Subcutaneous adipose tissue (tissue), 4 donors: ENCODE measurements around the gene CENPV. TPM values are rescaled to one million over a fixed set of nuclear protein-coding genes. Genes with fewer than 3 reads are reported as not detected.

Experiments used
- CTCF ChIP-seq: fragments of 450-650 bp; IDR thresholded peaks from one replicate; pipeline ENCODE4 v1.5.1; 2016; ENCODE audit warnings: low read depth, mild to moderate bottlenecking, control low read depth, antibody characterized with exemption, moderate library complexity
- total RNA-seq, 4 donors: library from RNA; depleted of rRNA; stranded (reverse); fragments of >200 nt; gene quantifications; one replicate each; pipeline ENCODE4 v1.1.0, GENCODE V29; 2016

CENPV gene
- total RNA-seq, 4 donors from 2014 or later: 1.8 to 14.7 (median 9.3) TPM

GRCh38 chr17:16319969-16320368 lies 33.3 kb downstream of the CENPV start:
- TF ChIP-seq CTCF: no peak

GRCh38 chr17:16314859-16315258 lies 38.4 kb downstream of the CENPV start:
- TF ChIP-seq CTCF: no peak

GRCh38 chr17:16314189-16314588 lies 39.1 kb downstream of the CENPV start:
- TF ChIP-seq CTCF: no peak

DNA sequence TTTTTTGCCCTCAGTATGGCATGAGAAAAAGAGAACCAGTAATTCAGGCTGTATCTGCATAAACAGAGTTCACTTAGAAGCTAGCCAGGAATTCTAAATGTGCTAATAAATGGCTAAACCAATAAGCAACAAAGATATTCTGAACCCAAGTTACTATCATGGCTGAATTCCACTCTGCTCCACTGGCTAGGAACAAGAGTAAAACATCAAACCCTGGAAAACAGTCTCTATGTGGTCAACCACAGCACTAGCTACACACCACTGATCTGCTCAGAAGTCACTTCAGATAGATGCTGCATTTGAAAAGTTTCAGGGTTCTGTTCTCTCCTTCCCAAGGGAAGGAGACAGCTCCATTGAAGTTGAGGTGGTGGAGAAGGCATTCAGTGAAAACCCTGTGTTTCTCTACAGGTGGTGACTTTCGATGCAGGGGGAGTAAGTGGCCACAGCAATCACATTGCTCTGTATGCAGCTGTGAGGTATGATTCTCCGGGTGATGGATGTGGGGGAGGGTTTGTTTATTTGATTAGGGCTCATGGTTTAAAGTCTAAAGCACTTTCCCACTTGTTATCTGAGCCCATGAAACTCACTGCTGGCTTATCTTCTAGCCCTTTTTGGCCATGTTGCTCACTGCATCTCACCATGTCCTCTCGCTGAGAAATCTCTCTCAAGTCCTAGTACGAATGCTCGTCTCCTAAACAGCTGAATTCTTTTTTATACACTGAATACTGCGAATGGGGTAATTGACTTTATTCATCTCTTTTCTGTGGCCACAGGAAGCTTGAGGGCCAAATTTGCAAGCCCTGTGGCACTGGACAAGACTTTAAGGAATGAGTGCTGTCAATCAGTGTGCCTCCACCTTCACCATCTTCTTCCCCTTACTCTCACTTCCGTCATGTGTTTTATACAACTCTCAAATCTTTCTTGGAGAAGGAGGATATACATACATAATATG lies 39.9 kb downstream of the CENPV start:
- TF ChIP-seq CTCF: no peak

DNA sequence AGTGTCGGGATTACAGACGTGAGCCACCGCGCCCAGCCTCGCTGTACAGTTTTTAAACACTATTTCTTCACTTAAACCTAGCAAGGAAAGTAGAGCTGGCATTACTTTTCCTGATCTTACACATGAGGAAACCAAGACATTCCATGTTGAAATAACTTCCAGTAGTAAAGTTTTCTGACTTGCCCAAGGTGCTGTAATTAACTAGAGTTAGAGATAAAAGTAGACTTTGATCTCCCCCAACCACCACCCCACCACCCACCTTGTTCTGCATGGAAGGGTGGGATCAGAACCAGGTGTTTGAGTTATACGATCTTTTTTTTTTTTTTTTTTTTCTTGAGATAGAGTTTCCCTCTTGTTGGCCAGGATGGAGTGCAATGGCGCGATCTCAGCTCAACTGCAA lies 47.1 kb downstream of the CENPV start:
- TF ChIP-seq CTCF: no peak

DNA sequence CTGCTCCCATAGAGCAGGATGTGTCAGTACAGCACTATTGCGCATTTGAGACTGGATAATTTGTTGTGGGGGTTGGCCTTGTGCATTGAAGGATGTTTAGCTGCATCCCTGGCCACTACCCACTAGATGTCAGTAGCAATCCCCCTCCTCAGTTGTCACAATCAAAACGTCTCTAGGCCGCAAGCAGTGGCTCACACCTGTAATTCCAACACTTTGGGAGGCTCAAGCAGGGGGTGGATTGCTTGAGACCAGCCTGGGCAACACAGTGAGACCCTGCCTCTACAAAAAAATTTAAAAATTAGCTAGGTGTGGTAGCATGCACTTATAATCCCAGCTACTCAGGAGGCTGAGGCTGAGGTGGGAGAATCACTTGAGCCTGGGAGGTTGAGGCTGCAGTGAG lies 48.4 kb downstream of the CENPV start:
- no peak for TF ChIP-seq CTCF

- TF ChIP-seq CTCF: no peak
These were observed 50.4 kb downstream of the CENPV start for GRCh38 chr17:16302856-16303255.
